Measurements from ENCODE around the gene PFDN1.
"Not testable (repeated sequence)": the region's sequence is repeated elsewhere in the genome, so short reads cannot be mapped to it uniquely, and the experiment has no call there.

PFDN1 gene

DNA sequence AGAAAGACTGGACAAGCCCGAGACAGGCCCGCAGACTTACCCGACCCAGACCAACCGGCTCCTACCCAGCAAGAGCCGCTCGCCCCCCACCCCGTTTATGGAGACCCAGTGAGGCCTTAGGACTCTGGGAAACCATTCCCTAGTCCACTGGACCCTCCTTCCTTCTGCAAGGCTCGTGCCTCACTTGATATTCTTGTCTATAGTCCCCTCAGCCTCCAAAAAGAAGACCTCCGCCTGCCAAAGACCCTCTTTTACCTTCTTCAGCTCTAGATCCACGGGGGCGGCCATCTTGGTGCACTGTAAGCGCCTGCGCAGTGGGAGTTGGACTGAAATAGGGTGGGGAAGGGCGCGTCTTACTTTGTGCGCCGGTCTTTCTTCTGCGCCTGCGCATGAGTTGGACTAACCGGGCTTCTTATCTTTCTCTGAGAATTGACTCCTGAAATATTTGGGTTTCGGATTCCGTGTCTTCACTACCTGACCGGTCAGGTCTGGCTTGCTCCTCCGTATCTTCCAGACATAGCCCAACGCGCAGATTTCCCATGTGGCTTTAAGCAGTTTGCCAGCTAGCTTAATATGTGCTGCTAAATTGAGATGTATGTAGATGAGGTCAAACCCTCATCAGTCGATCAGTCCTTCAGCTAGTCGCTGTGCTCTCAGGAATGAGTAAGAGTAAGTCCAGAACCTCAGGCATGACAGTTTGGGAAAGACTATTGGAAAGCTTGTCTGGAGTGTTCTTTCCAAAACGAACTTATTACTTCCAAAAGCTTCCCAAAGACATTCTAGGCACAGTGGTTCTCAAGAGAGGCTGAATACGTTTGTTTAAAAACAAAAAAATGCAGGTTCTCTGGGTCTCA is at the start of gene PFDN1:
TSS of gene PFDN1 (minus strand) at position 316 of the 854 bp plus-strand sequence. CDS start at position 288, 28 bp downstream.
- FAIRE-seq, result no peak

GRCh38 chr5:140351609-140352334 is 48.9 kb upstream of the PFDN1 start:
- no peak for FAIRE-seq

DNA sequence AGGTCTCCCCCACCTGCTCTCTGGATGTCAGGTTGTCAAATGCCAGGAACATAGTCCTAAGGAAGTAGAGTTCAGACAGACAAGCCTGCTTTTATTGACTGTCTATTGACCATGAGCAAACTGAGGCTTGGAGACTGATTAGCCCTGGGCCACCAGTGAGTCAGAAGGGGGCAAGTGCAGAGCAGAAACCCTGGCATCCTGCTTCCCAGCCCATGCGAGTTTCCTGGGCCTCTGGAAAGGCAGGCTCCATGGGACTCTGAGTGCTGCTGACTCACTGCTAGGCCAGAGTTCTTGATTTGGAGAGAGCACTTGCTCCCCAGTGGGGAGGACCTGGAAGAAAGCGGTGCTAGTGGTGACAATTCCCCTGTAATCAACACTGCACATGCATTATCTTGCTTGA is 46.3 kb upstream of the PFDN1 start:
- no peak for FAIRE-seq

DNA sequence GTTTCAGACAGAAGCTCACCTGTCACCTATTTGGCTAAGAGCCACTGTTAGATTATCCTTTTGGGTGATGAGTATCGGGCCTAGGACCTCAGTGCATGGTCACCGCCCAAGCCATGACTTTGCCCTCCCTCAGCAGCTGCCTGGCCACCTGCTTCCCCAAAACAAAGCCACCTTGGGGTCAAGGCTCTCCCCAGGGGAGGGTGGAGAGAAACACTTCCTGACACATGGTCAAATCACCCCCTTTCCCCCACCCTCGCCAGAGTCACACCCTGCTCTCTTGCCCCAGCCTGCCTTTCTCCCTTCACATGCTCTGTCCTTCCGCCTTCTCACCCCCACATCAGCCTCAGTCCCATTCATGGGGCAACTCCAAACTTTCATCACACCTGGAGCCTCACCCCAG is 45.2 kb upstream of the PFDN1 start:
- no peak for FAIRE-seq

DNA sequence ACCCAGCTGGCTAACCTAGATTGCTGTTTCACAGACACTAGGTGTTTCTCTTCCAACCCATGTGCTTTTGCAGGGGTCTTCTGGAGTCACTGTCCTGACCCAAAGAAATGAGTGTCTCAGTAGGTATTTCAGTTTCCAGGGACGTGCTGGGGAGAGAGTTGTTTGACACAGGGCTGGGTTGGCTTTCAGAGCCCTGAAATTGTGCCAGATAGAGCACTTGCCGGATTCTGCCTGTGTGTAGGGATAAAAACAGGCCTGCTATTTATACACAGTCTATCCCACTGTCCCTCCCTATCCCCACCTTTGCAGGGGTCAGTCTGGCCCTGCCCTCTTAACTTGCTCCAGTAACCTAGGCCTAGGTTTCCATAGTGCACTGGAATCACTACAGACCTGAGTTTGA is 44.5 kb upstream of the PFDN1 start:
- FAIRE-seq, result no peak

DNA sequence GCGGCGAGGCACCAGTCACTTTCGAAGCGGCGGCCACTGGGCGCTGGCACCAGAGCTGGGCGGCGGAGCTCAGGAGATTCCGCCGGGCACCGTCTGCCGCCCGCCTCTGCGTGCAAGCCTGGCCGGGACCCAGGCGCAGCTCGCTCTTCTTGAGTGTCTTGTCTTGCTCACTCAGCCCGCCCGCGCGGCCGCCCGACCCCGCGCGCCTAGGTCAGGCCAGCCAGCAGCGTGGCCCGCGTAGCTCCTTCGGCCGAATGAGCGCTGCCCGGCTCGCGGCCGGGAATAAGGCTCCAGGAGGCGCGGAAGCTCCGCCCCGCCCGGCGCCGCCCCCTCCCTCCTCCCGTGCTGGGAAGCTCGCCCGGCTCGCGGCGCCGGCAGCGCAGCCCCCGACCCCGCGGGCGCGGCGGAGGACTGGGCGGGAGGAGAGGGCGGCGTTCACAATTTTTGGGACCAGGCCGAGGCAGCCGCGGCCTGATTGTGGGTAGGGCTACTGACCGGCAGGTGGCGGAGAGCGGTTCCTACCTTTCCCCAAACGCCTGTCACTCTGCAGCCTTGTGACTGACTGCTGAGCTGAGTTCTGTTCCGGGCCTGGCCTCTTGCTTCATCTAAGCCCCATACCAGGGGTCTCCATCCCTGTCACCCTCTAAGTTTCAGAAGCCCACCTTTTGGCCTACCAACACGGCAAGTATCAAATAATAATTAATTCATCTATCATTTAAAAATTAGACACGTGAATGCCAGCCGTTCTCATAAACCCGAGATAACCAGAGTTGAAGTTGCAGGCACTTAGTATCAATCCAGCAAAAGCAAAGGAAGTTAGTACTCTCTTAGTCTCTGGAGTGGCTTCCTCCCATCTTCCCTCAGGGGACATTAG is 43.7 kb upstream of the PFDN1 start, which contains the start of gene HBEGF:
TSS of gene HBEGF (minus strand) at position 256 of the 874 bp plus-strand sequence. CDS start 275 bp downstream, outside the sequence.
- no peak for FAIRE-seq

- FAIRE-seq, result no peak
These were observed 43.0 kb upstream of the PFDN1 start for GRCh38 chr5:140345919-140346347.

DNA sequence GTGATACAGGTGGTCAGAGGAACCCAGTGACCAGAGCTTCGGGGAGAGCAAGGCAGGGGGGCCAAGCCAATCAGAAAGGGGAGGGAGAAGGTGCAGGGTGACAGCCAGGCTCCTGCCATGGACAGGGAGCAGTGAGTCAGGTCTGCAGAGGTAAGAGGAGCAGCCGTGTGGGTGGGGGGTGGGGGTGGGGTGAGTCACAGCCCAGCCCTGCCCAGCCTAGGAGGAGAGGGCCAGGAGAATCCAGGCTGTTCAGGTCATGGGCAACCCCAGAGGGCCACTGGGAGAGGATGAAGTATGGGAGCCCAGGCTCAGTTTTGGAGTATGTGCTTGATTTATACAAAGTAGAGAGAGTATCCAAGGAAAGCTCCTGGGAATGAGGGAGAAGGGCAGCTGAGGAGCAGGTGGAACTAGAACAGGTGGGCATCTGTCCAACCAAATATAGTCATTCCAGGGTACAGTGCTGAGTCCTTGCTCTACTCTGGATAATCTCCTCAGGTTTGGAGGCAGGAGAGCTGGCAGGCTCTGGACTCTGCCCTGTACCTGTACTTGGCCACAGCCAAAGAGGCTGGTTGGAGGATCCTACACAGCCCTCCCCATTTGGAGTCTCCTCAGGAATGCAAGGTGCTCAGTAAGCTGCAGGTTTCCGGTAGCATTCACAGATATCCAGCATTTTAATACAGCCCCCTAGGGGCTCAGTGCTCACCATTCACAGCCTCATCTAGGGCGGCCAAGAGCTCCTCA is 42.0 kb upstream of the PFDN1 start:
- no peak for FAIRE-seq

GRCh38 chr5:140343849-140344248 is 40.9 kb upstream of the PFDN1 start:
- not testable (repeated sequence) for FAIRE-seq

DNA sequence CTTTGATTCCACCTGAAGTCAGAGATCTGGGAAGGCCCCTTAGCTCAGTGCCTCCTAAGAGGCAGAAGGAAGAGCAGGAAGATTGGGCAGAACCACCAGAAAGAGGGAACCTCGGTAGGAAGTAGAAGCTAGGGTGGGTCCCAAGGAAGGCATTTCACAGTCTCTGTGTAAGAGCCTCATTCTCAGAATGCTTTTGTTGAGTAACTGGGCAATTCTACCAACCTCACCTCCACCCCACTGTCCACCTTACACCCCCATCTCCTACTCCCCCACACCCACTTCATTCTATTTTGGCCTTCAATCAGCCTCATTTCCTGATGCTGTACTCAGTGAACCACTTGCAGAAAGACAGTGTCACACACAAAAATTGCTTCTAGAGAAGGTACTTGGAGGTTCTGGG is 40.0 kb upstream of the PFDN1 start:
- FAIRE-seq, result no peak

DNA sequence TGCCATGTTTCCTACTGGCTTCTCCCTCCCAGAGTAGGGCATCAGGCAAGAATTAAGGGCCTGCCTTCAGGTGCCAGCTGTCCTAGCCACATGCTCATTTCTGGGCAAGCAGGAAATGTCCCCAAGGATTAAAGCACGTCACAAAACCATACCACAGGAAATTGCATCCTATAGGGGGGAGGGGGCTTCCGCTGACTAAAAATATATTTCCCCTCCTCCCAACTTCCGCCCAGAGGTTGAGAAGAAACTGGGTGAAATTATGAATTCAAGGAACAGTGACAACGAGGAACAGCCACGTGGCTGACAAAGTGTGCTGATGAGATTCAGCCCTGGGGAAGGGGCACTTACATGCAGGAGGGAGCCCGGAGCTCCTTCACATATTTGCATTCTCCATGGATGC is 39.4 kb upstream of the PFDN1 start:
- no peak for FAIRE-seq

GRCh38 chr5:140341591-140341990 is 38.7 kb upstream of the PFDN1 start:
- FAIRE-seq, result no peak

GRCh38 chr5:140340605-140341121 is 37.8 kb upstream of the PFDN1 start:
- no peak for FAIRE-seq

- FAIRE-seq, result no peak
These were observed 36.7 kb upstream of the PFDN1 start for GRCh38 chr5:140339636-140340035.

DNA sequence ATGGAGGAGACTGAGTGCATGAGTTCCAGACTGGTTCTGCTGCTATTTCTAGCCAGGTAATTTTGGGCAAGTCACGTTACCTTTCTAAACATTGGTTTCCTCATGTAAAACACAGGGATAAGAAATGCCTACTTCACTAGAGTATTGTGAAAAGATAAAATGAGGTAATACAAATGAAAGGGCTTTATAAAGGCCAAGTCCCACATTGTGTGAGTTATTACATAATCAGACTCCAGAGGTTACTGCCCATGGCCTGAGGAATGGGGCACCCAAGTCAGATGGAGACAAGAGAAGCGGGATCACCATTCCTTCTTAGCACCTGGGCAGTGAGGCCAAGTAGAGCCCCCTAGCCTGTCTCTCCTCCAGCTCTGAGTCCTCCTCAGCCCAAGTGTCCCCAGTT is 36.0 kb upstream of the PFDN1 start:
- no peak for FAIRE-seq

DNA sequence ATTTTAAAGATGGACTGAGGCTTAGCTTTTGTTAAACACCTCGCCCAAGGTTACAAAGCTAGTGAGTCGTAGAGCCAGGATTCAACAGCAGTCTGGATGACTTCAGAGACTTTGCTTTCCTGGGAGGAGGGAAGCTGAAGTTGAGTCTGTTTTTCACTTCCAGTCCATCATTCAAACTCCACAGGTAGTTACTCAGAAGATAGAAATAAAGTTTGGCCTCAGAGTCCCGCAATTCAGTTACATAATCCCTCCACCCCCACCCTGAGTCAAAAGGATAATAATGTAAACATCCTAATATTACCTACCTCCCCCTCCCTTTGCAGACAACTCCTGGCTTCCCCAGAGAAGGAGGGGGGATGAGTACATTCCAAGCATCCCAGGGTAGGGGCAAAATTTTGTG is 35.4 kb upstream of the PFDN1 start:
- FAIRE-seq, result no peak

- no peak for FAIRE-seq
These were observed 35.0 kb upstream of the PFDN1 start for GRCh38 chr5:140337880-140338279.

DNA sequence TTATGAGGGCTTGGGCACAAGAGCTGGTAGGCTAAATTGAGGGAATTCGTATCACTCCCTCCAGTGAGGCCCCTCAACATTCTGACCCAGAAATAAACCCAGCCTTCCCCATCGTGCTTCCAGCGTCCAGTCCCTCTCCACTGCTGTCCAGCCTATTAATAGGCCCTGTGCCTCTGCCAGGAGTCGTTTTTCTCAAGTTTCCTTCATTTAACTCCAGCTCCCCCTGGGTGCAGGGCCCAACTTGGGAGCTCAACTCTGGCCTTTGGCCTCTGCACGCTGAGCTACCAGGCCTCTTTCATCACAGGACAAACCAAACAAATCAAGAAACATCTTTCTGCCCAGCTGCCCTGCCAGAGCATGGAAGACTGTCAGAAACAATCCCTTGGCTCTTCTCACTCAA is 33.5 kb upstream of the PFDN1 start:
- FAIRE-seq, result no peak

DNA sequence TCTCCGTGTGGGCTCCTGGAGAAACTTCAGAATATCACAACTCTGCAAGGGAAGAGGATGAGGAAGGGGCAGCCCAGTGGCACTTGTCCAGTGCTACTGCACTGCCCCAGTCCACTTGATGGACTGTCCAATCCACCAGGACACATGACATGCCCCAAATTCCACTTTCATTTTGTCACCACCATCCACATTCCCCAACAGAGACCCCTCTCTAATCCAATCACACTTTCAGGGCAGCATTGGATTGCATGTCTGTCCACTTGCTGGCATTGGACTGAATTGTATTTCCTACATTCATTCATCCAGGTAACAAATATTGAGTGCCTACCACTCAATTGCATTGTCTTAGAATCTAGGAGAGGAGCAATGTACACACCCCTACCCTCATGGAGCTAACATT is 28.7 kb upstream of the PFDN1 start:
- no peak for FAIRE-seq

DNA sequence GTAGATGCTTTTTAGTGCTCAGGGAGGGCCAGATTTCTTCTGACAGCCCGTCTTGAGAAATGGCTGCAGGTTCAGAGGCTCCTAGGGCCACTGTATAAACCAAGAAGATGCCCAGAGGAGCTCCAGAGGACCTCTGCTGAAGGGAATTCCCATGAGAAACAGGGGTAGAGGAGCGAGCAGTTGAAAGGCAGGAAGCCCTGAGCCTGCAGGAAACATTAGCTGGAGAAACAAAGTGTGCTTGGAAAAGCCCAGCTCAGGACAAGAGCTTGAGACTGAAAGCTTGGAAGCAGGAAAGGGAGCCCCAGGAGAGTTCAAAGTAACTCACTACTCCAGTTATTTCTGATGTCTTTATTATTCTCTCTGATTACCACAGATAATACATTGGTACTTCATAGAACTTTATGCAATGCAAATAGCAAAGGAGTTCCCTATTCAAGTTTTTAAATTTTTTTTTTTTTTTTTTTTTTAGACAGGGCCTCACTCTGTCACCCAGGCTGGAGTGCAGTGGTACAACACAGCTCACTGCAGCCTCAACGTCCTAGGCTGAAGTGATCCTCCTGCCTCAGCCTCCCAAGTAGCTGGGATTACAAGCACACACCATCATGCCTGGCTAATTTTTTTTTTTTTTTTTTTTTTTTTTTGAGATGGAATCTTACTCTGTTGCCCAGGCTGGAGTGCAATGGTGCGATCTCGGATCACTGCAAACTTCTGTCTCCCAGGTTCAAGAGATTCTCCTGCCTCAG is 27.0 kb upstream of the PFDN1 start:
- no peak for FAIRE-seq
